MM.1S (cell line): ENCODE results near the gene MIA2.

Experiments used
- CTCF ChIP-seq: fragments of 300-600 bp; sonication (generic); IDR thresholded peaks from 2 replicates; pipeline ENCODE4 v1.5.1; 2016; ENCODE audit warnings: antibody characterized with exemption, low read length, mixed read lengths
- EZH2 ChIP-seq: fragments of 300-600 bp; sonication (generic); optimal IDR thresholded peaks from 2 replicates; pipeline ENCODE3; 2017; ENCODE audit warnings: low read depth, mild to moderate bottlenecking, antibody characterized with exemption, low read length, mixed read lengths
- EZH2phosphoT487 ChIP-seq: fragments of 300-600 bp; sonication (generic); IDR thresholded peaks from 2 replicates; pipeline ENCODE4 v1.6.1; 2018; ENCODE audit warnings: antibody characterized with exemption, low read length

DNA sequence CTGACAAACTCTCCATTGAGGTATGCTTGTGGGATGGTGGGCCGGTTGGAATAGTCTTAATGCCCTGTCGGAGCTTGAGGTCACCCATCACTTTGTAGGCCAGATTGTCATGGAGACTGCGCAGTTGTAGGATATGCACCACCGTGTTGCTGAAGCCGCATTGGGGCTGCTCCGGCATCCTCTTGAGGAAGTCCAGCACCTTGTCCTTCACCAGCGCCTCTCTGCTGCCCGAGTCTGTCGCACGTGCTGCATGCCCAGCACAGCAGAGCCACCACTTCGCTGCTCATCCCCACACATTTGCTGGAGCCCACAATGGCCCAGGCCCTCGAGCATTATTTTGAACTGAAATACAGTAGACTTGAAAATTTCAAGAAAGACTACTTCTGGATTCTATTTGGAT is 136.7 kb downstream of the MIA2 start:
- TF ChIP-seq CTCF = no peak
- no peak for TF ChIP-seq EZH2
- TF ChIP-seq EZH2phosphoT487 = no peak
